ENCODE measurements around the gene GZMM.

- no peak for TF ChIP-seq CTCF (IDR thresholded peaks at IDR 0.05)
- TF ChIP-seq EZH2 (IDR thresholded peaks at IDR 0.05), result no peak
- TF ChIP-seq EZH2phosphoT487 (IDR thresholded peaks at IDR 0.05), result no peak
These were observed 21.1 kb upstream of the GZMM start for GRCh38 chr19:522726-523125.

Measured in neural progenitor cell (in vitro differentiated cells).